CD4-positive, alpha-beta T cell treated with Interleukin-1 beta for 1 hour (primary cell): Measurements from ENCODE around the gene GNAQ.

ENCODE experiments used
- DNase-seq, 2 donors: peaks; one replicate each; pipeline ENCODE4 v3.0.0-alpha.2; 2020 to 2022

The GNAQ gene

DNA sequence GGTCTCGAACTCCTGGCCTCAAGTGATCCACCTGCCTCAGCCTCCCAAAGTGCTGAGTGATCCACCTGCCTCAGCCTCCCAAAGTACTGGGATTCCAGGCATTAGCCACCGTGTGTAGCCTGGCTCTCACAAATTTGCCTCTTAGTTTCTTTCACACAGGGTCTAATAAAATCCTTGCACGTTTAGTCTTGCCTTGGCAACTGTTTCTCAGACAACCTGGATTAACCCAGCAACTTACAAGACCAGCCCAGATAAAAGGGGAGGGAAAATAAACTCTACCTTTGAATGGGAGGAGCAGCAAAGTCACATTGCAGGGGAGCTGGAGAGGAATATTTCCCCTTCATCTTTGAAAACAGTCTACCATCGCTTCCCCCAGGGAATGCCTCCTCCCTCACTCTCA is 354.2 kb downstream of the GNAQ start:
- DNase-seq: no peak

DNA sequence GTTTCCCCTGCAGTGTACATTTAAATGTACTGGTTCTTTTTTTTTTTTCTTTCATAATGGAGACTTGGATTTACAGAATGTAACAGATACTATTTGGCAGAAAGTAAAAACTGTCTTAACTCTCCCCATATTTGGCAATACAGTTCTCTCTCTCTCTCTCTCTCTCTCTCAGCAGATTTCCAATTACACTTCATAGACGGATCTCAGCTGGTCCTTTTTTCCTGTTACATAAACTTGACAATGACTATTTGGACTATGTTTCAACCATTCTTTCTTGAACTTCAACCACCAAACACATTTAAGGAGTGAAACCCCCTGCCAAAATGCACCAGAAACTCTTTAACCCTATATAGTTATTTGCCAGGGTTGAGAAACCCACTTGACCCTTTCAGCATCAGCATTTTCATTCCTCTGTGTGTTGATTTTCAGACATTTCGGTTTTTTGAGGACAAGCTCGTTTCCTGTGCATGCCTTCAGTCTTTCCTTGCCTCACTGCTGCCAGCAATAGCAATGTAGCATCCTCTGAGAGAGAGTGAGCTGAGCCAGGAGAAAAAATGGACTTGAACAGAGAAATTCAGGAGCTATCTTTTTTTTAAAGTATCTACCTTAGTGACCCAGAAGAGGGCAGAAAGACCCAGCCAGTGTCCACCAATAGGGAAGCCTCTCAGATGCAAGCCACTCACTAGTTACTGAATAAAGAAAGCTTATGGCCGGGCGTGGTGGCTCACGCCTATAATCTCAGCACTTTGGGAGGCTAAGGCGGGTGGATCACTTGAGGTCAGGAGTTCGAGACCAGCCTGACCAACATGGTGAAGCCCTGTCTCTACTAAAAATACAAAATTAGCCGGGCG is 357.4 kb downstream of the GNAQ start:
- no peak for DNase-seq

- no peak for DNase-seq
Observed at GRCh38 chr9:77672183-77672582, 359.4 kb downstream of the GNAQ start.

DNA sequence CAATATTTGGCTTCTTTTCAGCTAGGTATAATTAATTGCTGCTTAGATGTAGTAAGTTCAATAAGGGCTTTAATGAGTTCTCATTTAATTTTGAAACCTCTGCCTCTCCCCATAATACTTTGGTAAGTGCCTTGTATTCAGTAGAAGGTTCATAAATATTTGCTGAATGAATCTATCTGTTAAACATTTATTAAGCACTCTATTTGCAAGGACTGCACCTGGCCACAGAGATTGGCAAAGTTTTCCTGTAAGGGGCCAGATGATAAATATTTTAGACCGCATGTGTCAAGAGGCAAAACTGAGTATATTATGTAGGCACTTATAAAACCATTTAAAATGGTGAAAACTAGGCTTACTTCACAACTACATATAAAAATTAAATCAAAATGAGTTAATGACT is 364.5 kb downstream of the GNAQ start:
- no peak for DNase-seq
